Stimulated activated CD4-positive, alpha-beta T cell treated with anti-CD3 and anti-CD28 coated beads, Interleukin-2, amount 100 ng/mL, for 24 hours (primary cell): Measurements from ENCODE around the gene RAB3B.

ENCODE experiments used
- DNase-seq, 2 donors: peaks; one replicate each; pipeline ENCODE4 v3.0.0-alpha.2; 2020

RAB3B gene

DNA sequence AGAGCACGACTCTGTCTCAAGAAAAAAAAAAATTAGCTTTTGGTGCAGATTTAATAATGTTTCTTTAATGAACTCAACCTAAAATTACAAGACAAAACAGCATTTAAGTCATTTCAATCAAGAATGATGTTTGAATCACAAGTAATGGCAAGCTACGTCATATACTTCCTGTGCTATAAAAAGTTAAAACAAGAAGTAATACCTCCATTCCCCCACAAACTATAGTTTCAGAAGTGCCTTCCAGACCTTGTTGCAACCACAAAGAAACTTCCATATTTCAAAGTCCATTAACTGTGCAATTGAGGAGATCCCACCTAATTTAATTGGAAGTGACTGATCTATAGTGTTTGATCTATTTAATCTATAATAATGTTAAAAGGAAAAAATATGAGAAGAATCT is 127.1 kb downstream of the RAB3B start:
- no peak for DNase-seq

DNA sequence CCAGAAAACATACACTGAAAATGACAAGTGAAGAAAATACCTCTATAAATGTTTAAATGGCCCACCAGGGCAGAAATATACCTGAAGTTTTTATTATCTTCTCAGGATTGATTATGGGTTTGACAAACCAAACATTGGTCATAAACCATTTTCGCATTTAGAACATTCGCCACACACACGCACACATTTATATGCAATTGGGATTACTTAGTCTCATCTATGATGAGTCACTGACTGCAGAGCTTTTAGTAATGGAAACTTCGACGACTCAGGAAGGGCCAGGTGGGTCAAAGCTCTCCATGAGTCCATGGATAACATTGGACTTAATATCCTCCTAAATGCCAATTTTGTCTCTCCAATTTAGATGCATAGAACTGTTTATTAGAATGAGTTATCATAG is 128.8 kb downstream of the RAB3B start:
- DNase-seq = no peak

DNA sequence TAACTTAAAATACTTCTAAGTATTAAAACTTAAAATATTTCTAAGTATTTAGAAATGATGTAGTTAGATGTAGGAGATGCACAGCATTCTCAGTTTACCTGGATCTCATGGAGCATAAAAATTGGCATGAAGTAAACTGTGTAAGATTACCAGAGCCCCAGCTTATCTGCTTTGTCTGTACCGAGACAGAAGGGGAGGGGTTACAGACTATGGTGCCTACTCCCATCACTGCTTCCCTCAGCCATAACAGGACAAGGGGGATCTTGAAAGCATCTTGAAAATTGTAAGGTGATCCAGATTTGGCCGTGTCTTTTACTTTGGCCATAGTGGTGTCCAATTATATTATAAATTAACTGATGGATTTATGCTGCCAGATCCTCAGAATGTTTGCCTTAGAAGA is 130.8 kb downstream of the RAB3B start:
- no peak for DNase-seq

DNA sequence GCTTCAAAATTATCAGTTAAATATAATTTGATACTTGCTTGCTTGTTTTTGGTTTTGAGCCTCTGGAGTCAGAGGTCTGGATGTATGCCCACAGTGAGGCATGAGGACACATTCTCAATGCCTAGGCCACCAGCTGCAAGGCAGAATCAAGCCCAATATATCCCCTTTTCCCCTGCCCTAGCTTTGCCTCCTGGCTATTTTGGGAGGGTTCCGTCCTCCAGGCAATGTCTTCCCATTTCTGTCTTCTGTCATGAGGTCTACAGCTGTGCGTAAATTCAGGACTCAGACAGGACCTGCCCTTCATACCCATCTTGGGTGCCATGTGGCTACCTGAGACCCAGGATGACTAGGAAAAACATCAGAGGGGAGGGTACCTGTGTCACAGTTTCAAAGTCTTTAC is 131.2 kb downstream of the RAB3B start:
- DNase-seq = no peak

GRCh38 chr1:51858892-51859291 is 131.6 kb downstream of the RAB3B start:
- no peak for DNase-seq
